Measurements from ENCODE around the gene WDFY1. TPM values are rescaled to one million over a fixed set of nuclear protein-coding genes. Genes with fewer than 3 reads are reported as not detected.

The WDFY1 gene, protein sequence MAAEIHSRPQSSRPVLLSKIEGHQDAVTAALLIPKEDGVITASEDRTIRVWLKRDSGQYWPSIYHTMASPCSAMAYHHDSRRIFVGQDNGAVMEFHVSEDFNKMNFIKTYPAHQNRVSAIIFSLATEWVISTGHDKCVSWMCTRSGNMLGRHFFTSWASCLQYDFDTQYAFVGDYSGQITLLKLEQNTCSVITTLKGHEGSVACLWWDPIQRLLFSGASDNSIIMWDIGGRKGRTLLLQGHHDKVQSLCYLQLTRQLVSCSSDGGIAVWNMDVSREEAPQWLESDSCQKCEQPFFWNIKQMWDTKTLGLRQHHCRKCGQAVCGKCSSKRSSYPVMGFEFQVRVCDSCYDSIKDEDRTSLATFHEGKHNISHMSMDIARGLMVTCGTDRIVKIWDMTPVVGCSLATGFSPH
- total RNA-seq: 26.2 TPM

DNA sequence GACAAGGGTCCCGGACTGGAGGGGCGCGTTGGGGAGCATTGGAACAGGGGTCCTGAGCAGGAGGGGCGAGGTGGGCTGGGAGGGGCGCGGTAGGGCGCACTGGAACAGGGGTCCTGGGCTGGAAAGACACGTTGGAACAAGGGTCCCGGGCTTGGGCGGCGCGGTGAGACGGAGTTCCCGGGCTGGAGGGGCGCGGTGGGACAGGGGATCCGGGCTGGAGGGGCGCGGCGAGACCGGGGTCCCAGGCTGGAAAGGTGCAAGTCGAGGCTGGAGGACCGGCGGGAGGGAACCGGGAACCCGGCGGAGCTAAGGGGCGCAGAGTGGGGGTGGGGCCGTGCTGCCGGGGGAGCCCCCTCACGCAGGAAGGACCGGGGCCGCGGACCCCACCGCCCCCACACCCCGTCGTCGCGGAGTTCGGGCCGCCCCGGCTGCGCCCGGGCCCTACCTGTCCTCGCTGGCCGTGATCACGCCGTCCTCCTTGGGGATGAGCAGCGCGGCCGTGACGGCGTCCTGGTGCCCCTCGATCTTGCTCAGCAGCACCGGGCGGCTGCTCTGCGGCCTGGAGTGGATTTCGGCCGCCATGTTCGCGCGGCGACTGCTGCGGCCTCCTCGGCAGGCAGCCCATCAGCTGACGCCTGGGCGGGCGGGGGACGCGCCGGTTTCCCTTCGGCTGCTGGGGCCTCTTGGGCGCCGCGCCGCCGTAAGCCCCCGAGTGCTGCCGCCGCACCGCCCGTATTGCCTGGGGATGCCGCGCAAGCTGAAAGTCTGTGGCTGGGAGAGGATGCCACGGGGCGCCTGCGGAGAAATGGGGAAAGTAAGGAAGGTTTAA lies at the start of gene WDFY1:
WDFY1 (minus strand) TSS at position 633 of the 829 bp plus-strand sequence; CDS start at position 582, 51 bp downstream.
- no peaks in the 10 kb centered on the region for H3K9me3 ChIP-seq
- TF ChIP-seq, protein P1, sequence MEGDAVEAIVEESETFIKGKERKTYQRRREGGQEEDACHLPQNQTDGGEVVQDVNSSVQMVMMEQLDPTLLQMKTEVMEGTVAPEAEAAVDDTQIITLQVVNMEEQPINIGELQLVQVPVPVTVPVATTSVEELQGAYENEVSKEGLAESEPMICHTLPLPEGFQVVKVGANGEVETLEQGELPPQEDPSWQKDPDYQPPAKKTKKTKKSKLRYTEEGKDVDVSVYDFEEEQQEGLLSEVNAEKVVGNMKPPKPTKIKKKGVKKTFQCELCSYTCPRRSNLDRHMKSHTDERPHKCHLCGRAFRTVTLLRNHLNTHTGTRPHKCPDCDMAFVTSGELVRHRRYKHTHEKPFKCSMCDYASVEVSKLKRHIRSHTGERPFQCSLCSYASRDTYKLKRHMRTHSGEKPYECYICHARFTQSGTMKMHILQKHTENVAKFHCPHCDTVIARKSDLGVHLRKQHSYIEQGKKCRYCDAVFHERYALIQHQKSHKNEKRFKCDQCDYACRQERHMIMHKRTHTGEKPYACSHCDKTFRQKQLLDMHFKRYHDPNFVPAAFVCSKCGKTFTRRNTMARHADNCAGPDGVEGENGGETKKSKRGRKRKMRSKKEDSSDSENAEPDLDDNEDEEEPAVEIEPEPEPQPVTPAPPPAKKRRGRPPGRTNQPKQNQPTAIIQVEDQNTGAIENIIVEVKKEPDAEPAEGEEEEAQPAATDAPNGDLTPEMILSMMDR (IDR thresholded peaks at IDR 0.05): no peak
- peak; percentile 63 to 94 for DNase-seq (ENCODE audit: low spot score in 2 of 2)
- H3K27ac ChIP-seq: peak within 1 kb of the TSS; percentile 96 to 98
- peak within 1 kb of the TSS; percentile 80 to 92 for H3K4me3 ChIP-seq
- intact Hi-C loops (cut with DNase I): loop anchor here (1.0 to 10.0 kb wide), 2 partner anchors 12 to 1290 kb away; partner anchors contain the start of genes FARSB and MRPL44
- H3K4me1 ChIP-seq: peaks cover 8 to 10% of the 10 kb centered on the region in 2 donors
- H3K27me3 ChIP-seq: no peaks in the 10 kb centered on the region
- H3K36me3 ChIP-seq: no peaks in the 10 kb centered on the region

DNA sequence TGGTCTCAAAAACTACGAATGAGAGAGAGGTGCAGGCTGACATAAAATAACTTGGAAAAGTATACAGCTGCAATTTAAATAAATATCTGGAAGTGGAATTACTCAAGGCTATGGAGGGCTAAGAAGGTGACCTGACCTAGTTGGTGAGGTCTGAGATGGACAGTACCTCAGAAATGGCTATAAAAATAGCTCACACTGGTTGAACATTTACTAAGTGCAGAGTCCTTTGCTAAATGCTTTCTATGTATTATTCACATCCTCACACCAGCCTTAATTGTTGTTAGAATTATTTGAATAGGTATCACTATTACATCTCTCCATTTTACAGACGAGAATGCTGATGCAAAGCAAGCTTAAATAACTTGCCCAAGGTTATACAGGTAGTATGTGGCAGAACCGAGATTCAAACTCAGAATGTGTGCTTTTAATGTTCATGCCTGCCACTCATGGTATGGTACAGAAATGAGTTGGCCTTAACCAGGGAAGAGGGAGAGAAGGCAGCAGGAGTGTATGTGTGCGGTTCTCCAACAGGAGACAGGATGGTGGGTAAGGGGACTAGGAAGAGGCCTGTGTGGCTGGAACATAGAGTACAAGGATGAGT lies 49.5 kb upstream of the WDFY1 start:
- DNase-seq (ENCODE audit: low spot score in 2 of 2): no peak
- Histone ChIP-seq H3K4me3 (no peak overlapping the region), H3K27me3 (no peaks in the 10 kb centered on the region), H3K36me3 (no peaks in the 10 kb centered on the region), H3K27ac (no peak overlapping the region), H3K9me3 (no peaks in the 10 kb centered on the region), H3K4me1 (no peaks in the 10 kb centered on the region)
- intact Hi-C loops (cut with DNase I): loop anchor here (2.0 kb wide), 1 partner anchor 44 kb away; the partner anchor contains the start of gene SERPINE2
- TF ChIP-seq, protein P1 (IDR thresholded peaks at IDR 0.05): no peak

DNA sequence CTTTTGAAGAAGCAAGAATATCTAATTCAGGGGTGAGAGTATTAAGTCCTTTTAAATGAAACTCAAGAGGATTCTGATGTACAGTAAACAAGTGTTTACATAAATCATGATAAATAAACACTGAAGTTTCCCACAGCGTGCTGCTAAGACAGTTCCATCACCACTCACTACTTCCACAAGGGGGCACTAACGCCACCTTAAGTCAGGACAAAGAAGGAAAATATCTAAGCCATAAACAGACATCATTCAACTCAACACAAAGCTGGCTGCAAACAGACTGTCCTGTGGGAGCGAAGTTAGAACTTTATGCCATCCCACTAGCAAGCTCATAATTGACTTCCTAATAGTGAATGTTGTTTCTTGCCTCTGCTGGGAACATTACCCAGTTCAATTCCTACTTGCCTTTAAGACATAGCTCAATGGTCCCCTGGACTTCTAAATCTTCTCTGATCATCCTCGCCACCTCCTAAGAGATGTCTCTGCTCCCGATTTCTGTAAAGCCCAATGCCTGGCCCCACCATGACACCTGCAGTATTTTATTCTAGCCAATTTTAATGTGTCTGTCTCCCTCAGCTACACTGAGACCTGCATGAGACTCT lies 48.6 kb upstream of the WDFY1 start:
- Histone ChIP-seq H3K9me3 (no peaks in the 10 kb centered on the region), H3K4me3 (no peak overlapping the region), H3K27me3 (no peaks in the 10 kb centered on the region), H3K4me1 (no peaks in the 10 kb centered on the region), H3K36me3 (no peaks in the 10 kb centered on the region), H3K27ac (no peak overlapping the region)
- TF ChIP-seq, protein P1 (IDR thresholded peaks at IDR 0.05): peak; percentile 52 to 81 (median 65)
- intact Hi-C loops (cut with DNase I): loop anchor here (1.0 to 2.0 kb wide), 2 partner anchors 45 to 291 kb away; partner anchors contain the start of gene SERPINE2
- DNase-seq (ENCODE audit: low spot score in 2 of 2): peak in 1 of 2 donors; percentile 80

DNA sequence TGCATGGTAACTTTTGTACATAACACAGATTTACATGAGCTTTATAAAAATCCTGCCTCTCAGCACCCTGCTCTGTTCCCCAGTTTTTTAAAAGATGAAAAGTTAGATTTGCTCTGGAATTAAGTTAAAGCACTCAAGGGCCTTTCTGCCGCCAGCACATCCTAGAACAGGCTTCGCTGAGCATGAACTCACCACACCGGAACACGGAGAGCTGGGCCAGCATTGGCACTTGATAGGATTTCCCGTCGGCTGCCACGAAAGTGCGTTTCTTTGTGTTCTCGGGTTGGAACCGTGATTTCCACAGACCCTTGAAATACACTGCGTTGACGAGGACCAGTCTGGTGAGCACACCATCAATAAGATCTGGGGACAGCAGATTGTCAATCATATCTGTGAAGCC lies 46.5 kb upstream of the WDFY1 start:
- Histone ChIP-seq H3K9me3 (no peaks in the 10 kb centered on the region), H3K4me1 (no peaks in the 10 kb centered on the region), H3K27ac (no peak overlapping the region), H3K36me3 (no peaks in the 10 kb centered on the region), H3K27me3 (no peaks in the 10 kb centered on the region), H3K4me3 (no peak overlapping the region)
- TF ChIP-seq, protein P1 (IDR thresholded peaks at IDR 0.05): no peak
- DNase-seq (ENCODE audit: low spot score in 2 of 2): no peak
- intact Hi-C loops (cut with DNase I): no loop called here

DNA sequence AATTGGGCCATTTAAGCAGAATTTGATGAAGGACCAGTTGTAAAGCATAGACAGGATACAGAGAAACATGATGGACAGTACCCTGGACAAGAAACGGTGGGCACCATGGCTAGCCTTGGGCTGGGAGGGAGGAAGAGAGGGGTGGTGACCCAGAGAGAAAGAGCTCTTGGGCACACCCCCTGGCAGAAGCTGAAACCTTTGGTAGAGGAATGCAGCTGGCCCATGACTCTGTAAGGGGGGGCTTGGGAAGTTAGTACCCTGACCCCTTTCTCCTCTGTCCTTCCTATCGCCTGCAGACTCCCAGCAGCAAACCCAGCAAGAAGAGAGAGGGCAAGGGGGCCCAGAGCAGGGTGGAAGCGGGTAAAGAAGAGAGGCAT lies 44.7 kb upstream of the WDFY1 start:
- TF ChIP-seq, protein P1 (IDR thresholded peaks at IDR 0.05): no peak
- DNase-seq (ENCODE audit: low spot score in 2 of 2): no peak
- intact Hi-C loops (cut with DNase I): no loop called here
- no peaks in the 10 kb centered on the region for H3K4me1 ChIP-seq
- no peak overlapping the region for H3K4me3 ChIP-seq
- no peaks in the 10 kb centered on the region for H3K9me3 ChIP-seq
- no peak overlapping the region for H3K27ac ChIP-seq
- no peaks in the 10 kb centered on the region for H3K36me3 ChIP-seq
- no peaks in the 10 kb centered on the region for H3K27me3 ChIP-seq

All from ascending aorta (tissue), 2 donors.